SHP77 treated with DMSO at 0.1 percent for 48 hours (cell line): ENCODE data around the gene FGD5.

ENCODE experiments used
- DNase-seq: peaks from one replicate; lab custom pipeline; 2025; lab: John Stamatoyannopoulos, UW

Gene FGD5

GRCh38 chr3:14789640-14790285, 29.0 kb upstream of the FGD5 start:
- no peak for DNase-seq

- no peak for DNase-seq
Observed at GRCh38 chr3:14791343-14791945, 27.3 kb upstream of the FGD5 start.

DNA sequence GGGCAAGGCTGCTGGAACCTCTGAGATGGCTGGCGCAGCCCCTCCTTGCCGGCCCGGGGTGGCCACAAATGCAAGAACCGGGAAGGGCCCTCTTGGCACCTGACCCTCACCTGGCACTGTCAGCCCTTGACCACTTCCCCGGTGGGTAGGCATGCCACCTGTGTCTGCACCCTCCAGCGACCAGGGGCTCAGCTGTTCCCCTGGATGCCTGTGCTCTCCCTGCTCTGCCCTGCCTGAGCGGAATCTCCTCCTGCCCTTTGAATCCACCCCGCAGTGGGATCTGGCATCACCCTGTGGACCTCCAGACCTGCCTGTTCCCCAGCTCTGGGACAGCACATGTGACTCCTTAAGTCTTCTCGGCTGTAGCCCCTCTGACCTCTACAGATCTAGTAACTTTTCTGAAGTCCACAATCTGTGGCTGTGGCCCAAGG, 26.1 kb upstream of the FGD5 start:
- no peak for DNase-seq

GRCh38 chr3:14793126-14793857, 25.5 kb upstream of the FGD5 start:
- no peak for DNase-seq

DNA sequence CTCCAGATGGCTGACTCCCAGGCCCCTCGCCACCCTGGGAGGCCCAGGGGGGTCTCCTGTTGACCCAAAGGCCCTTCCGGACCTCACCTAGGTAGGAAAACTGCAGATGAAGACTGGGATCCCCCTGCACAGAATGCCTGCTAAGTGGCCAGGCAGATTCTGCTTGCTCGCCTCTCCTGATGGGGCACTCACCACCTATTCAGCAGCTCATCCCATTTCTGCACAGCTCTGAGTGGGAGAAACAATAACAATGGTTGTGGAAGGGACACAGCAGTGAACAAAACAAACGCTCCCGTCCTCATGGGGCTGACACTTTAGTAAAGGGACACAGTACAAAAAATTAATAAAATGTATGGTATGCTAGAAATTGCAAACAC, 24.9 kb upstream of the FGD5 start:
- no peak for DNase-seq

DNA sequence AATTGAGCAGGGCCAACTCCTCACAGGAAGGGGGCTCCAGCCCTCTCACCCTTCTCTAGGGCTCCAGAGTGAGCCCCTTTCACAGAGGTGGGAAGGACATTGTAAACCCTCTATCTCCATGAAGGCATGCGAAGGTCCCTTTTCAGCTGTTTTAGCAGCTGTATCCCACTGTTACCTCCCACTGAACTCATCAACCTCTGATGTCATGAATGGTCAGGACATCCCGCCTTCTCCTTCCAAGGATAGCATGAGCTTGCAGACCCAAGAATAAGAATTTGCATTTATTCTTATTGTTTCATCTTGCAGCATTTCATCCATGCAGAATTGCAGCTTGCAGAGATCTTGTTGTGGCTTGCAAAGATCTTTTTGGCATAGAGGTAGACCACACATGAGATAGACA, 24.3 kb upstream of the FGD5 start:
- DNase-seq, result no peak

DNA sequence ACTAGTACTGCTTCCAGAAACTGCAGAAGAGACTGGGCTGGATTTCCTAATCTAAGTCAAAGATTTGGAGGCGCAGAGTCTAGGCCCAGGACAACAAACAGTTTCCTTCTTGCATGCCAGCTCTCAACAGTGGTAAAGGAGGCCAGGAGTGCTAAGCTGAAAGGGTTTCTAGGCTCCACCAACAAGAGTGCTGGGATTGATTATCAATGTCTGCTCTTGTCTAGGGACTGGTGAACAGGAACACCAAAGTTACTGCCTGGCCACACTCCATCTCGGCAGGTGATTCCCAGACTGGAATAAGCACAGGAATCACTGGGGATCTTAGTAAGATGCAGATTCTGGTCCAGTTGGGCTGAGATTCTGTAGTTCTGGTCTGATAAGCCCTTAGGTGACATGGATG, 22.8 kb upstream of the FGD5 start:
- DNase-seq, result no peak

DNA sequence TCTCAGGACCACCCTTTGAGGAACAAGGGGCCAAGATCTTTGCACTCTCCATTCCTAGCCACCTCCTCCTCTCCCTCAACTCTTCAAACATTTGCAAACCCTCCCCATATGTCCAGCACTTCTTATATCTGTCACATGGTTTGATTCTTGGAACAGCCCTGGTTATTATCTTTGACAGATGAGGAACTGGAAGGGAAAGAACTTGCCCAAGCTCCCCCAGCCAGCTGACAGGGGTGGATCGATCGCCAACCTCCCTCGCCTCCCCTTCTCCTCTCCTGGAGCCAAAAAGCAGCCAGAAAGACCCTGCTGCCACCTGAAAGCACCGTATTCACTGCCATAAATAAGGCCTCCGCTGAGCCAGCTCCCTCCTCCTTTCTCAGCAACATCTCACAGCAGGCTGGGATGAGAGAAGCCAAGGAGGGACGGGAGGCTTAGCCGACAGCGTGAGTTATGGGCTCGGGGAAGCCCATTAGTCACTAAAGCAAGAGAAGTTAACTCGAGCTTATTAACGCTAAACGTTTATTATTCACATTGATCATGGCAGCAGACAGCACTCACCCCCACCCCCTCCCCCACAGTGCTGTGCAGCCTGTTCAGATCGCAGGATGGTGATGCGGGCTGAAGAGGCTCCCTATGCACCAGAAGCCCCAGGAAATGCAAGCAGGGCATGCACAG, 22.2 kb upstream of the FGD5 start:
- no peak for DNase-seq

DNA sequence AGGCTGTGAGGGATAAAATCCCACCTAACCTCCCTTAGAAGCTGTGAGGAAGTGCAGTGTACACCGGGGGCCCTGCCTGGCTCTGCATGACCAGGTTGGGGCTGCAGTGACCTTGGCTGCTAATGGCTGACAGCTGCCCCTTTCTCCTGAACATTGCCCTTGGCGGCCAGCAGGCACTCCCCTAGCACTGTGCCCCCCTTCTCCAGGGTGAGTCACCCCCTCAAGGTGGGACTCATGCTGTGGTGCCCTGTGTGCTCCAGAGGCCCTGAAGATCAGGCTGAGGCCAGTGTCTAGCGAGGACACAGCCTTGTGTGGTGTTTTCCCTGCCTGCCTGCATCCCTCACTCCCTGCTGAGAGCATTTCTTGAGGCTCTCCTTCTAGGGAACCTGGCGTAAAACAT, 21.0 kb upstream of the FGD5 start:
- no peak for DNase-seq

DNA sequence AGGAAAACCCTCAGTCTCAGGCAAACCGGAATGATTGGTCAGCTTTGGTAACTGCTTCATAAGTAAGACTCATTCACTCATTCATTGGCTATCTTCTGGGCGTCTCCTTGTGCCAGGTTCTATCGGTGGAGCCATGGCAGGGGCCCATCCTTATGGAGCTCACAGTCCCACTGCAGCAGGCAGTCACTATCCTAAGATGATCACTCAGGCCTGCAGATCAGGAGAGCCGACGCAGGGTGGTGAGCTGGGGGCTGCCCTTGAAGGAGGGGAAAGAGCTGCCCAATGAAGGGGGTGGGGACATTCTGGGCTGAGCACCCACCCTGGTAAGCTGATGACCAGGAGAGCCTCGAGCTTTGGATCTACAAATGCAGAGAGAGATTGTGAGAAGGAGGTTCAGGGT, 20.5 kb upstream of the FGD5 start:
- DNase-seq, result no peak

DNA sequence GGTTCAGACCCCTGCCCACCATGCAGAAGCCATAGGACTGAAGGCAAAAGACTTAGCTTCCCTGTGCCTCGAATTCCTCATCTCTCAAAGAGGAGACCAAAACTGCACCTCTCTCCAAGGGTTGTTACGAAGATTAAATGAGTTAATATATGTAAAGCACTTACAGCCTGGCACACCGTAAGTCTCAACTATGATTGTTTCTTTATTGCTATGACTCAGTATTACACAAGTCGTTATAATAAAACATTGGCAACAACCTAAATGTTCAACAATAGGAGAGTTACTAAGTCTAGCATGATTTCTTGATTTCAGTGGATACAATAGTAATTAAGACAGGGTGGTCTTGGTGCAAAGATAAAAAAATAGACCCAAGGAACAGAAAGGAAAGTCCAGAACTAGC, 19.6 kb upstream of the FGD5 start:
- DNase-seq, result no peak

DNA sequence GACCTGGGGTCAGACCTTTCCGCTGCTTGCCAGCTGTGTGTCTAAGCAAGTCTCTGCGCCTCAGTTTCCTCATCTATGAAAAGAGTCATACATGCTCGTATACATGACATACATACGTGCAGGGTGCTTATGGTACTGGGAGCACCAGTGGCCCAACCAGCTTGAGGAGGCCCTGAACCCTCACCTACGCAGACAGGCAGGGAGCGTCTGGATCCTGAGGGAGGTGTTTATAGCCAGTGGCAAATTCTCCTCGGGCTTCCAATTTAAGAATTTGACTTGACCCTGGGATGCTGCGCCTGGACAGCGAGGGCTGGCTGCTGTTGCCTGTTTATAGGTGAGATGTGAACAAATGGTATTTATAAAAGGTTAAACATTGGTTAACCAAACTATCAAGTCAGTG, 17.7 kb upstream of the FGD5 start:
- no peak for DNase-seq

DNA sequence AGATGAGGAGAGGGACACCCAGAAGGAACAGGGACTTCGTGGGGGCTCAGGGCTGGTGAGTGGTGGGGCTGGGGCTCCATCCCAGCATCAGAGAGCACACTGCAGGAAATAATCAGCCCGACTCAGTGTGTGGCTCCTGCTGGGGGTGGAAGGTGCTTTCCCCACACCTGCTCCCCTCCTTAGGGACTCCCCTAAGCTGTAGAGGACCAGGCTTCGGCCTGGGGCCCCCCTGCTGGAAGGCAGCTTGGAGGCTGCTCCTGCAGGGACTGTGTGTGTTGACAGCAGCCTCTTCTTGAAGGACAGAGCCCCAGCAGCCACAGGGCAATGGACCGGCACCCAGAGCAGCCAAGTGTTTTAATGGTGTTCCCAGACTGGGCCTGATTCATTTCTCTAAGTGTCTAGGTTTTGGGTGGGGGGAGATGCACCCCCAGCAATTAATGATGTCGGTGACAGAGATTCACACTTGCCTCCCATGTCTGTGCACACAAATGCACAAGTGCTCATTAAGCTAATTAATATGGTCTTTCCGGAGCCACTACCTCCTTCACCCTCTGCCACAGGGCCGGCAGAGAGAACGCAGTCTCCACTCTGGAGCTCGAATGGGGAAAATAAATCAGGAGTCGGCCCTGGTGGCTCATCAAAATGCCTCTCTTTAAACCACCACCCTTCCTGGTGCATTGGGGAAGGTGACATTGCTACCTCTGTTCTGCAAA, 16.9 kb upstream of the FGD5 start:
- DNase-seq, result no peak

- no peak for DNase-seq
Observed at GRCh38 chr3:14802381-14802731, 16.4 kb upstream of the FGD5 start.

- no peak for DNase-seq
Observed at GRCh38 chr3:14803101-14803980, 15.4 kb upstream of the FGD5 start.

GRCh38 chr3:14803981-14804834, 14.6 kb upstream of the FGD5 start:
- no peak for DNase-seq

DNA sequence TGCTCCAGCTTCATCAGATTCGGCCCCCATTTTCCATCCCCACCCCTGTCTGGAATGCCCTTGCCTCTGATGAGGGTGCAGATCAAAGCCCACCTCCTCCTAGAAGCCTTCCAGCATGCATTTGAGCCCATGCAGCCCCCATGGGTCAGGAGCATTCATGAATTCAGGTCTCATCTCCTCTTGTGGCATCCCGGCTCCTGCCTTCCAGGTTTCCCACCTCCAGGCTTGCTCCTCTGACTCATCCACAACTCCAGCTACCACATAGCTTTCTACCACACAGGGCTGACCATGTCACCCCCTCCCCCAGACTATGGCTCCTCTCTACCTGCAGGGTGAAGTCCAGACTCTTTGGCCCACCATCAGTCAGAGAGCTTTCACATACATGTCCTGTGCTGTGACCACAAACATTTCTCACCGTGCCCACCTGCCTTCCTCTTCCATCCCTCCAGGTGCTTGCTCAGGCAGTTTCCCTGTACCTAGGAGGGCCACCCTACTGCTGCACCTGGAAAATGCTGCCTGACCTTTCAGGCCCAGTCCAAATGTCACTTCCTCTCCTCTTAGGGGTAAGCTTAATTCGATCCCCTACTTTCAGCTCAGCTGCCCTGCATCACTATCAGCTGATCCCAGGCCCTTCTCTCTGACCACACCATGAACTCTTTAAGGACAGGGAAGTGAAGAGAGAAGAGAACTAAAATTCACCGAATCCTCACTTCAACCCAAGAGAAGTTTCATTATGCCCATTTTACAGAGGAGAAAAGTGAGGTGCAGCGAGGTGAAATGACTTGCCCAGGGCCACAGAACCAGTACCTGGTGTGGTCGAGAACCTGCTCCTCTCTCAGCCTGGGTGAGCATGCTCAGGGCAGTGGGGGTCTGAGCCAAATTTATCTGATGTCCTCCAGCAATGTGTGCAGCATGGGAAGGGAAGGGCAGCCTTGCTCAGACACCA, 13.7 kb upstream of the FGD5 start:
- no peak for DNase-seq

GRCh38 chr3:14805961-14806537, 12.7 kb upstream of the FGD5 start:
- DNase-seq, result no peak
